GM21390 (cell line): ENCODE measurements around the gene NR6A1.

Experiments used
- ATAC-seq: cut with Tn5 transposase; IDR thresholded peaks from one replicate; pipeline ENCODE4 v1.9.1; 2021; ENCODE audit not compliant: unreplicated experiment

The NR6A1 gene

GRCh38 chr9:124507880-124508423 lies 263.2 kb downstream of the NR6A1 start:
- ATAC-seq: no peak

- ATAC-seq: no peak
These were observed 263.9 kb downstream of the NR6A1 start, which contains the start of gene NR5A1 for GRCh38 chr9:124506931-124507879. NR5A1 (minus strand) TSS chr9:124507399; CDS start chr9:124503395, 4,004 bp downstream.

- ATAC-seq: no peak
These were observed 264.7 kb downstream of the NR6A1 start for GRCh38 chr9:124506433-124506832.

GRCh38 chr9:124505901-124506346 lies 265.2 kb downstream of the NR6A1 start:
- no peak for ATAC-seq

GRCh38 chr9:124505006-124505900 lies 265.9 kb downstream of the NR6A1 start:
- no peak for ATAC-seq

GRCh38 chr9:124504530-124505005 lies 266.5 kb downstream of the NR6A1 start:
- ATAC-seq: no peak

- ATAC-seq: no peak
These were observed 267.2 kb downstream of the NR6A1 start for GRCh38 chr9:124503713-124504529.

- ATAC-seq: no peak
These were observed 268.1 kb downstream of the NR6A1 start for GRCh38 chr9:124502711-124503702.

- no peak for ATAC-seq
These were observed 269.3 kb downstream of the NR6A1 start for GRCh38 chr9:124501771-124502320.

- ATAC-seq: no peak
These were observed 270.1 kb downstream of the NR6A1 start for GRCh38 chr9:124500796-124501611.

- ATAC-seq: no peak
These were observed 270.9 kb downstream of the NR6A1 start for GRCh38 chr9:124500028-124500795.

- ATAC-seq: no peak
These were observed 271.9 kb downstream of the NR6A1 start for GRCh38 chr9:124499216-124499615.

GRCh38 chr9:124498499-124499146 lies 272.5 kb downstream of the NR6A1 start:
- ATAC-seq: no peak

- no peak for ATAC-seq
These were observed 273.1 kb downstream of the NR6A1 start for GRCh38 chr9:124498040-124498439.

GRCh38 chr9:124497441-124497840 lies 273.7 kb downstream of the NR6A1 start:
- ATAC-seq: no peak

GRCh38 chr9:124496463-124496862 lies 274.6 kb downstream of the NR6A1 start:
- no peak for ATAC-seq

GRCh38 chr9:124496075-124496449 lies 275.0 kb downstream of the NR6A1 start:
- no peak for ATAC-seq
